CD4-positive, CD25-positive, alpha-beta regulatory T cell (primary cell): ENCODE results near the gene ECSIT. TPM values are rescaled to one million over a fixed set of nuclear protein-coding genes. Genes with fewer than 3 reads are reported as not detected.
A peak's percentile ranks its signal among the peaks of the same experiment; 100 is the strongest.

Experiments
- ATAC-seq, 2 donors: fragments of 150-1000 bp; cut with Tn5 transposase; one replicate each; pipeline ENCODE4 v1.10.0; 2021; ENCODE audit warnings: low read depth in 2 of 2, moderate number of reproducible peaks in 2 of 2, moderate library complexity in 1 of 2
- DNase-seq, 3 donors: peaks; one replicate each; pipeline versions ENCODE4 v3.0.0 to v3.0.0-alpha.2; 2012 to 2022; ENCODE audit warnings: mixed read lengths in 1 of 3
- H3K27ac ChIP-seq: one replicate; pipeline ENCODE4 v1.7.0; 2013; ENCODE audit warnings: mild to moderate bottlenecking, low read length; ENCODE audit not compliant: insufficient read depth, poor library complexity, severe bottlenecking
- H3K27me3 ChIP-seq: one replicate; pipeline ENCODE4 v1.7.0; 2013; ENCODE audit warnings: low read length; ENCODE audit not compliant: control insufficient read depth, insufficient read depth
- H3K36me3 ChIP-seq: one replicate; pipeline ENCODE4 v1.7.0; 2013; ENCODE audit warnings: mild to moderate bottlenecking, low read length, moderate library complexity; ENCODE audit not compliant: control insufficient read depth, insufficient read depth
- H3K4me1 ChIP-seq: 2 replicates; pipeline ENCODE4 v1.7.0; 2013; ENCODE audit warnings: mild to moderate bottlenecking, low read length; ENCODE audit not compliant: insufficient read depth, control insufficient read depth, poor library complexity, severe bottlenecking
- H3K4me3 ChIP-seq: one replicate; pipeline ENCODE4 v1.7.0; 2013; ENCODE audit warnings: low read depth, mild to moderate bottlenecking, low read length, moderate library complexity
- H3K9me3 ChIP-seq, 2 experiments: 1 replicate in 1 of 2; 2 replicates in 1 of 2; pipeline ENCODE4 v1.7.0; 2013; ENCODE audit warnings: low read length in 2 of 2, mild to moderate bottlenecking in 1 of 2, moderate library complexity in 1 of 2; ENCODE audit not compliant: control insufficient read depth in 2 of 2
- H3K27ac Mint-ChIP-seq, 3 donors: one replicate each; pipeline ENCODE4 v1.8.0; 2020 to 2022; ENCODE audit warnings: mild to moderate bottlenecking in 3 of 3, mixed read lengths in 3 of 3, moderate library complexity in 2 of 3
- H3K27me3 Mint-ChIP-seq: one replicate; pipeline ENCODE4 v1.8.0; 2022; ENCODE audit warnings: mild to moderate bottlenecking, mixed read lengths
- H3K36me3 Mint-ChIP-seq: one replicate; pipeline ENCODE4 v1.8.0; 2020; ENCODE audit warnings: mixed read lengths
- H3K4me1 Mint-ChIP-seq, 4 donors: one replicate each; pipeline ENCODE4 v1.8.0; 2020 to 2022; ENCODE audit warnings: mixed read lengths in 4 of 4, mild to moderate bottlenecking in 1 of 4
- H3K4me3 Mint-ChIP-seq, 4 donors: one replicate each; pipeline ENCODE4 v1.8.0; 2020 to 2022; ENCODE audit warnings: mild to moderate bottlenecking in 4 of 4, mixed read lengths in 4 of 4, moderate library complexity in 3 of 4
- H3K9me3 Mint-ChIP-seq, 7 donors: one replicate each; pipeline ENCODE4 v1.8.0; 2020 to 2022; ENCODE audit warnings: mixed read lengths in 7 of 7, mild to moderate bottlenecking in 3 of 7, moderate library complexity in 2 of 7
- polyA plus RNA-seq, 4 donors: library from polyadenylated mRNA; unstranded; fragments of 300-500 nt; fragmentation: Illumina TruSeq; gene quantifications; one replicate each; pipeline ENCODE4 v1.2.3, GENCODE V29; 2021
- total RNA-seq: library from RNA; stranded (reverse); gene quantifications from one replicate; pipeline ENCODE4 v1.2.3, GENCODE V29; 2022

ECSIT gene
- total and polyA plus RNA-seq, 5 donors from 2014 or later: 27.3 to 39.3 (median 36.9) TPM

- H3K4me1 ChIP-seq: peaks cover 40% of the 10 kb centered on the region
- no peaks in the 10 kb centered on the region for H3K36me3 ChIP-seq
- ATAC-seq (peak; percentile 52 to 54), DNase-seq (peak; percentile 51 to 80 (median 58))
- Mint-ChIP-seq H3K4me3 (peak overlapping the region; percentile 41 to 92 (median 72)), H3K9me3 (peaks cover 0 to 9% (median 0%) of the 10 kb centered on the region in 7 donors), H3K27ac (peak overlapping the region in 2 of 3 donors; percentile 36 to 48), H3K36me3 (peaks cover 7% of the 10 kb centered on the region), H3K4me1 (peaks cover 0 to 31% (median 13%) of the 10 kb centered on the region in 4 donors), H3K27me3 (peaks cover 43% of the 10 kb centered on the region)
- H3K27me3 ChIP-seq: no peaks in the 10 kb centered on the region
- no peak overlapping the region for H3K27ac ChIP-seq
- H3K4me3 ChIP-seq: no peak overlapping the region
- no peaks in the 10 kb centered on the region for H3K9me3 ChIP-seq
These were observed 47.2 kb downstream of the ECSIT start for GRCh38 chr19:11481534-11482383.

- DNase-seq (no peak), ATAC-seq (no peak)
- no peaks in the 10 kb centered on the region for H3K36me3 ChIP-seq
- Mint-ChIP-seq H3K27ac (peak within 1 kb of the TSS in 2 of 3 donors; percentile 36 to 48), H3K9me3 (peaks cover 0 to 9% (median 0%) of the 10 kb centered on the region in 7 donors), H3K27me3 (peaks cover 46% of the 10 kb centered on the region), H3K36me3 (peaks cover 7% of the 10 kb centered on the region), H3K4me3 (peak within 1 kb of the TSS; percentile 41 to 92 (median 72)), H3K4me1 (peaks cover 0 to 31% (median 13%) of the 10 kb centered on the region in 4 donors)
- peaks cover 40% of the 10 kb centered on the region for H3K4me1 ChIP-seq
- no peak within 1 kb of the TSS for H3K27ac ChIP-seq
- H3K4me3 ChIP-seq: no peak within 1 kb of the TSS
- no peaks in the 10 kb centered on the region for H3K9me3 ChIP-seq
- no peaks in the 10 kb centered on the region for H3K27me3 ChIP-seq
These were observed 48.0 kb downstream of the ECSIT start, which contains the start of gene ELAVL3 for GRCh38 chr19:11480715-11481533. Gene ELAVL3 (minus strand): TSS chr19:11481046. CDS start chr19:11480608, 438 bp downstream.

- H3K4me3 ChIP-seq: no peak overlapping the region
- Mint-ChIP-seq H3K9me3 (peaks cover 0 to 8% (median 0%) of the 10 kb centered on the region in 7 donors), H3K36me3 (peaks cover 4% of the 10 kb centered on the region), H3K27me3 (peaks cover 47% of the 10 kb centered on the region), H3K4me3 (no peak overlapping the region), H3K27ac (no peak overlapping the region), H3K4me1 (peaks cover 0 to 29% (median 13%) of the 10 kb centered on the region in 4 donors)
- H3K27me3 ChIP-seq: no peaks in the 10 kb centered on the region
- ATAC-seq (no peak), DNase-seq (no peak)
- H3K4me1 ChIP-seq: peaks cover 40% of the 10 kb centered on the region
- no peaks in the 10 kb centered on the region for H3K36me3 ChIP-seq
- H3K27ac ChIP-seq: no peak overlapping the region
- no peaks in the 10 kb centered on the region for H3K9me3 ChIP-seq
These were observed 48.8 kb downstream of the ECSIT start for GRCh38 chr19:11479898-11480714.

- Mint-ChIP-seq H3K27me3 (peaks cover 47% of the 10 kb centered on the region), H3K27ac (no peak overlapping the region), H3K9me3 (peaks cover 0 to 5% (median 0%) of the 10 kb centered on the region in 7 donors), H3K36me3 (peaks cover 4% of the 10 kb centered on the region), H3K4me1 (peaks cover 0 to 29% (median 13%) of the 10 kb centered on the region in 4 donors), H3K4me3 (peak overlapping the region in 3 of 4 donors; percentile 24 to 56 (median 32))
- Histone ChIP-seq H3K27me3 (no peaks in the 10 kb centered on the region), H3K27ac (no peak overlapping the region), H3K4me3 (no peak overlapping the region), H3K36me3 (no peaks in the 10 kb centered on the region), H3K9me3 (no peaks in the 10 kb centered on the region), H3K4me1 (peaks cover 40% of the 10 kb centered on the region)
- DNase-seq (no peak), ATAC-seq (no peak)
These were observed 49.6 kb downstream of the ECSIT start for GRCh38 chr19:11479090-11479897.

- Mint-ChIP-seq H3K27ac (no peak overlapping the region), H3K9me3 (peaks cover 0 to 5% (median 0%) of the 10 kb centered on the region in 7 donors), H3K36me3 (no peaks in the 10 kb centered on the region), H3K4me3 (peak overlapping the region in 3 of 4 donors; percentile 24 to 56 (median 32)), H3K4me1 (peaks cover 0 to 24% (median 13%) of the 10 kb centered on the region in 4 donors), H3K27me3 (peaks cover 52% of the 10 kb centered on the region)
- H3K4me1 ChIP-seq: peaks cover 40% of the 10 kb centered on the region
- no peak overlapping the region for H3K4me3 ChIP-seq
- no peak for ATAC-seq
- H3K27me3 ChIP-seq: no peaks in the 10 kb centered on the region
- H3K27ac ChIP-seq: no peak overlapping the region
- H3K36me3 ChIP-seq: no peaks in the 10 kb centered on the region
- DNase-seq: no peak
- H3K9me3 ChIP-seq: no peaks in the 10 kb centered on the region
These were observed 50.5 kb downstream of the ECSIT start for GRCh38 chr19:11478167-11479089.

GRCh38 chr19:11475861-11476260 is 53.1 kb downstream of the ECSIT start:
- ATAC-seq (no peak), DNase-seq (no peak)
- Histone ChIP-seq H3K36me3 (no peaks in the 10 kb centered on the region), H3K27me3 (no peaks in the 10 kb centered on the region), H3K27ac (no peak overlapping the region), H3K4me1 (peaks cover 16% of the 10 kb centered on the region), H3K9me3 (no peaks in the 10 kb centered on the region), H3K4me3 (no peak overlapping the region)
- peaks cover 0 to 8% (median 0%) of the 10 kb centered on the region in 4 donors for H3K4me1 Mint-ChIP-seq
- peaks cover 31% of the 10 kb centered on the region for H3K27me3 Mint-ChIP-seq
- H3K36me3 Mint-ChIP-seq: no peaks in the 10 kb centered on the region
- H3K9me3 Mint-ChIP-seq: peaks cover 0 to 4% (median 0%) of the 10 kb centered on the region in 7 donors
- no peak overlapping the region for H3K27ac Mint-ChIP-seq
- no peak overlapping the region for H3K4me3 Mint-ChIP-seq
